Body of pancreas (tissue), 4 donors: ENCODE data around the gene ESAM.

Source experiments
- CTCF ChIP-seq, 7 experiments: fragments of 450-650 bp in 4 of 7; fragments of 200-600 bp in 3 of 7; sonication (generic) in 3 of 7; IDR thresholded peaks; one replicate each; pipeline ENCODE4 v1.5.1; 2016 to 2019; ENCODE audit warnings: antibody characterized with exemption in 7 of 7
- POLR2A ChIP-seq, 3 donors: fragments of 450-650 bp; IDR thresholded peaks; one replicate each; pipeline ENCODE4 v1.6.1; 2016; ENCODE audit warnings: antibody characterized with exemption in 3 of 3, mild to moderate bottlenecking in 2 of 3

- TF ChIP-seq CTCF (IDR thresholded peaks at IDR 0.05) (no peak), POLR2A (IDR thresholded peaks at IDR 0.05) (no peak)
These were observed 17.5 kb upstream of the ESAM start for GRCh38 chr11:124779568-124779967.
